Thoracic aorta (tissue), 2 donors: ENCODE results near the gene CNOT8. TPM values are rescaled to one million over a fixed set of nuclear protein-coding genes. Genes with fewer than 3 reads are reported as not detected.
A peak's percentile ranks its signal among the peaks of the same experiment; 100 is the strongest.

Source experiments
- ATAC-seq: fragments of 150-250 bp; one replicate; pipeline ENCODE4 v1.8.0; 2017; ENCODE audit warnings: low read depth; ENCODE audit not compliant: insufficient number of reproducible peaks, low FRiP score
- DNase-seq: peaks from one replicate; pipeline ENCODE4 v3.0.0-alpha.2; 2020; ENCODE audit warnings: low spot score
- H3K27ac ChIP-seq, 2 donors: fragments of 200-600 bp; sonication (generic); 1 replicate in 1 of 2; 2 replicates in 1 of 2; pipeline ENCODE4 v1.5.1; 2016; ENCODE audit warnings: mild to moderate bottlenecking in 2 of 2, moderate library complexity in 2 of 2
- H3K27me3 ChIP-seq: fragments of 200-600 bp; sonication (generic); replicated peaks from 2 replicates; pipeline ENCODE4 v1.6.0; 2016; ENCODE audit warnings: mild to moderate bottlenecking; ENCODE audit not compliant: insufficient read depth
- H3K36me3 ChIP-seq: fragments of 200-600 bp; sonication (generic); one replicate; pipeline ENCODE4 v1.5.1; 2016
- H3K4me1 ChIP-seq, 2 donors: fragments of 200-600 bp; sonication (generic); 1 replicate in 1 of 2; 2 replicates in 1 of 2; pipeline versions ENCODE4 v1.5.1 to v1.6.0; 2016; ENCODE audit warnings: low read depth in 2 of 2, mild to moderate bottlenecking in 1 of 2; ENCODE audit not compliant: control insufficient read depth in 1 of 2
- H3K4me3 ChIP-seq: fragments of 200-600 bp; sonication (generic); 2 replicates; pipeline ENCODE4 v1.5.1; 2016; ENCODE audit warnings: mild to moderate bottlenecking
- H3K9me3 ChIP-seq: fragments of 200-600 bp; sonication (generic); 2 replicates; pipeline ENCODE4 v1.5.1; 2016
- total RNA-seq, 2 donors: library from RNA; depleted of rRNA; stranded (reverse); fragments of >200 nt; gene quantifications; one replicate each; pipeline versions ENCODE4 v1.1.0 to v1.2.3, GENCODE V29; 2016
- TF ChIP-seq, protein P1 (sequence below): fragments of 200-600 bp; sonication (generic); IDR thresholded peaks from one replicate; pipeline ENCODE4 v1.5.1; 2019; ENCODE audit warnings: antibody characterized with exemption

The CNOT8 gene
- total RNA-seq, 2 donors from 2014 or later: 75.5 to 90.9 TPM

GRCh38 chr5:154861946-154862345 is 3.5 kb downstream of the CNOT8 start:
- TF ChIP-seq, protein P1, sequence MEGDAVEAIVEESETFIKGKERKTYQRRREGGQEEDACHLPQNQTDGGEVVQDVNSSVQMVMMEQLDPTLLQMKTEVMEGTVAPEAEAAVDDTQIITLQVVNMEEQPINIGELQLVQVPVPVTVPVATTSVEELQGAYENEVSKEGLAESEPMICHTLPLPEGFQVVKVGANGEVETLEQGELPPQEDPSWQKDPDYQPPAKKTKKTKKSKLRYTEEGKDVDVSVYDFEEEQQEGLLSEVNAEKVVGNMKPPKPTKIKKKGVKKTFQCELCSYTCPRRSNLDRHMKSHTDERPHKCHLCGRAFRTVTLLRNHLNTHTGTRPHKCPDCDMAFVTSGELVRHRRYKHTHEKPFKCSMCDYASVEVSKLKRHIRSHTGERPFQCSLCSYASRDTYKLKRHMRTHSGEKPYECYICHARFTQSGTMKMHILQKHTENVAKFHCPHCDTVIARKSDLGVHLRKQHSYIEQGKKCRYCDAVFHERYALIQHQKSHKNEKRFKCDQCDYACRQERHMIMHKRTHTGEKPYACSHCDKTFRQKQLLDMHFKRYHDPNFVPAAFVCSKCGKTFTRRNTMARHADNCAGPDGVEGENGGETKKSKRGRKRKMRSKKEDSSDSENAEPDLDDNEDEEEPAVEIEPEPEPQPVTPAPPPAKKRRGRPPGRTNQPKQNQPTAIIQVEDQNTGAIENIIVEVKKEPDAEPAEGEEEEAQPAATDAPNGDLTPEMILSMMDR: no peak
- peaks cover 40 to 47% of the 10 kb centered on the region in 2 donors for H3K4me1 ChIP-seq
- ATAC-seq (no peak), DNase-seq (no peak)
- no peaks in the 10 kb centered on the region for H3K9me3 ChIP-seq
- no peak overlapping the region for H3K27ac ChIP-seq
- H3K36me3 ChIP-seq: peaks cover 12% of the 10 kb centered on the region
- no peaks in the 10 kb centered on the region for H3K27me3 ChIP-seq
- H3K4me3 ChIP-seq: peak overlapping the region; percentile 89

GRCh38 chr5:154862766-154863165 is 4.3 kb downstream of the CNOT8 start:
- no peaks in the 10 kb centered on the region for H3K9me3 ChIP-seq
- H3K27ac ChIP-seq: no peak overlapping the region
- DNase-seq (no peak), ATAC-seq (no peak)
- TF ChIP-seq, protein P1: no peak
- H3K4me1 ChIP-seq: peaks cover 41 to 51% of the 10 kb centered on the region in 2 donors
- no peaks in the 10 kb centered on the region for H3K27me3 ChIP-seq
- H3K4me3 ChIP-seq: peak overlapping the region; percentile 89
- H3K36me3 ChIP-seq: peaks cover 12% of the 10 kb centered on the region

DNA sequence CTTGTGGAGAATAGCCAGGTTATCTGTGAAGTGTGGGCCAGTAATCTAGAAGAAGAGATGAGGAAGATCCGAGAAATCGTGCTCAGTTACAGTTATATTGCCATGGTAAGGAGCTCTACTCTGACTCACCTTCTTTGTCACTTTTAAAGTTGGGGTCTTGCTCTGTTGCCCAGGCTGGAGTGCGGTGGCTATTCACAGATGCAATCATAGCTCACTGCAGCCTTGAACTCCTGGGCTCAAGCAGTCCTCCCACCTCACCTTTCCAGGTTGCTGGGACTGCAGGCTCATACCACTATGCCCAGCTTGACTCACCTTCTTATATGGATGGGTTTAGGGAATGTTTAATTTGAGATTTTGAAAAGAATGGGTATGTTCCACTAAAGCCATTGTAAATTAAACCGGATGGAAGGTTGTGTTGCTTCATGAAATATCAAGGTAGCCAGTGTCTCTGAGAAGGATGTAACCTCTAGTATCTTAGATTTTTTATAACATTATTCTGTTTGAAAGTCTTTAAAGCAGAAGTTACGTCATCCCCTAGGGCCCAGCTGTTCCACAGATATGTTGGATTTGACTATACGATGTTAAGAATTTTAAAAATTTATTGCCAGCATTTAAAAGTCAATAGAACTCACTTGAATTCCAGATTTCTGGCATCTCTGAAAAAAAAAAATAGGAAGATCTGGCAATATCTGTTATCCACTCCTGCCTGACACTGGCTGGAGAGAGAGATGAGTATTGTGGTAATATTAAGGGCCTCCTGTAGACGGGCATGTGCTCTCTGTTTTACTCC is 5.1 kb downstream of the CNOT8 start:
- Histone ChIP-seq H3K36me3 (peaks cover 15% of the 10 kb centered on the region), H3K9me3 (no peaks in the 10 kb centered on the region), H3K4me3 (no peak overlapping the region), H3K27ac (no peak overlapping the region), H3K27me3 (no peaks in the 10 kb centered on the region), H3K4me1 (peaks cover 41 to 51% of the 10 kb centered on the region in 2 donors)
- ATAC-seq (no peak), DNase-seq (no peak)
- TF ChIP-seq, protein P1: no peak

- H3K36me3 ChIP-seq: peaks cover 17% of the 10 kb centered on the region
- no peaks in the 10 kb centered on the region for H3K9me3 ChIP-seq
- no peaks in the 10 kb centered on the region for H3K27me3 ChIP-seq
- ATAC-seq: no peak
- H3K27ac ChIP-seq: peak overlapping the region in 1 of 2 donors; percentile 48
- DNase-seq: no peak
- TF ChIP-seq, protein P1: no peak
- H3K4me1 ChIP-seq: peaks cover 33 to 42% of the 10 kb centered on the region in 2 donors
- H3K4me3 ChIP-seq: no peak overlapping the region
These were observed 7.2 kb downstream of the CNOT8 start for GRCh38 chr5:154865466-154866184.

DNA sequence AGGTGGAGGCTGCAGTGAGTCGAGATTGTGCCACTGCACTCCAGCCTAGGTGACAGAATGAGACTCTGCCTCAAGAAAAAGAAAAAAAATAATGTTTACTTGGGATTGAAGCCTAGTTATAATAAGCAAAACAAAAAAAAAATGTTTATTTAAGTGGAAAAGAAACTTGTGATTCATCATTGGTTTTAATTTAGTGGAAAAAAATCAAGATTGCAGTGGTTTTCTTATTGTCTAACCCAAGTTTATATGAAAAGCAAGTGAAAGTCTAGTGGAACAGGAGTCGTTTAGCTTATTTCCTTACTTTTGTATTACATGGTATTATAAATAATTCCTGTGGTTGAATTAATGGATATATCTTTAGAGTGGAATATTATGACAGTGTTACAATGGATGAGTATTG is 8.4 kb downstream of the CNOT8 start:
- TF ChIP-seq, protein P1: no peak
- DNase-seq (no peak), ATAC-seq (peak; percentile 43)
- Histone ChIP-seq H3K27me3 (no peaks in the 10 kb centered on the region), H3K9me3 (no peaks in the 10 kb centered on the region), H3K27ac (peak overlapping the region in 1 of 2 donors; percentile 48), H3K4me3 (no peak overlapping the region), H3K36me3 (peaks cover 27% of the 10 kb centered on the region), H3K4me1 (peaks cover 21 to 30% of the 10 kb centered on the region in 2 donors)
